Uterus (tissue), 2 donors: ENCODE data around the gene SLC7A1.

Source experiments
- POLR2A ChIP-seq, 2 donors: fragments of 450-650 bp; IDR thresholded peaks; one replicate each; pipeline ENCODE4 v1.6.1; 2016; ENCODE audit warnings: antibody characterized with exemption in 2 of 2, mild to moderate bottlenecking in 1 of 2, moderate library complexity in 1 of 2
- TF ChIP-seq, protein P1 (sequence below), 4 experiments: fragments of 200-600 bp in 2 of 4; fragments of 450-650 bp in 2 of 4; sonication (generic) in 2 of 4; IDR thresholded peaks; one replicate each; pipeline ENCODE4 v1.5.1; 2016 to 2019; ENCODE audit warnings: antibody characterized with exemption in 4 of 4, mild to moderate bottlenecking in 2 of 4, moderate library complexity in 1 of 4

DNA sequence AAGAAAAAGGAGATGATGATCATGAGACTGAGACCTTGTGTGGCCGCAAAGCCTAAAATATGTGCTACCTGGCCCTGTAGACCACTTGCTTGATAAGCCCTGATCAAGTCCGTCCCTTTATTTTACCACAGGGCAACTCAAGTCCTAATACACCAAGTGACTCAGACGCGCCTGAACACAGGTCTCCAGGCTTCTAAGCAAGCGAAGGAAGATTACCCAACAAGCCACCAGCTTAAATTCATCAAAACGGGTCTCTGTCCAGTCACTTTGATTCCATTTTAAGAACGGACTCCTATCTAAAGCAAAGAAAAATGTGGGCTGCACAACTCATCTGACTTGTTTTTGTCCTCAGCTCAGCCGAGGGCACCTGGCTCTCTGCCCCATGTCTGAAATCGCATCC, 26.8 kb downstream of the SLC7A1 start:
- TF ChIP-seq, protein P1, sequence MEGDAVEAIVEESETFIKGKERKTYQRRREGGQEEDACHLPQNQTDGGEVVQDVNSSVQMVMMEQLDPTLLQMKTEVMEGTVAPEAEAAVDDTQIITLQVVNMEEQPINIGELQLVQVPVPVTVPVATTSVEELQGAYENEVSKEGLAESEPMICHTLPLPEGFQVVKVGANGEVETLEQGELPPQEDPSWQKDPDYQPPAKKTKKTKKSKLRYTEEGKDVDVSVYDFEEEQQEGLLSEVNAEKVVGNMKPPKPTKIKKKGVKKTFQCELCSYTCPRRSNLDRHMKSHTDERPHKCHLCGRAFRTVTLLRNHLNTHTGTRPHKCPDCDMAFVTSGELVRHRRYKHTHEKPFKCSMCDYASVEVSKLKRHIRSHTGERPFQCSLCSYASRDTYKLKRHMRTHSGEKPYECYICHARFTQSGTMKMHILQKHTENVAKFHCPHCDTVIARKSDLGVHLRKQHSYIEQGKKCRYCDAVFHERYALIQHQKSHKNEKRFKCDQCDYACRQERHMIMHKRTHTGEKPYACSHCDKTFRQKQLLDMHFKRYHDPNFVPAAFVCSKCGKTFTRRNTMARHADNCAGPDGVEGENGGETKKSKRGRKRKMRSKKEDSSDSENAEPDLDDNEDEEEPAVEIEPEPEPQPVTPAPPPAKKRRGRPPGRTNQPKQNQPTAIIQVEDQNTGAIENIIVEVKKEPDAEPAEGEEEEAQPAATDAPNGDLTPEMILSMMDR (IDR thresholded peaks at IDR 0.05), result no peak
- no peak for TF ChIP-seq POLR2A (IDR thresholded peaks at IDR 0.05)
